PC-9 (cell line): Measurements from ENCODE around the gene INAFM2. TPM values are rescaled to one million over a fixed set of nuclear protein-coding genes. Genes with fewer than 3 reads are reported as not detected.

Source experiments
- BruUV-seq: library from RNA; stranded (reverse); fragments of 400-500 nt; replicated peaks from 2 replicates; lab custom pipeline; 2021; lab: Mats Ljungman, UMichigan
- CTCF ChIA-PET: fragments of 300-600 bp; sonication (Branson Sonifier 250); formaldehyde crosslinking; loops from one replicate; lab custom pipeline; 2022; ENCODE audit warnings: antibody characterized with exemption; lab: Charles Lee
- POLR2A ChIA-PET: fragments of 300-600 bp; sonication (Branson Sonifier 250); formaldehyde crosslinking; loops from one replicate; lab custom pipeline; 2022; ENCODE audit warnings: antibody characterized with exemption; ENCODE audit not compliant: unreplicated experiment; lab: Charles Lee
- DNase-seq, 2 experiments: peaks; one replicate each; pipeline versions ENCODE4 v3.0.0 to v3.0.0-alpha.2; 2015 to 2022; ENCODE audit warnings: mixed read lengths in 1 of 2
- H2AFZ ChIP-seq: fragments of 200-600 bp; sonication (generic); 2 replicates; pipeline ENCODE4 v1.8.1; 2017; ENCODE audit warnings: antibody characterized with exemption
- H3F3A ChIP-seq: fragments of 200-600 bp; sonication (generic); 2 replicates; pipeline ENCODE4 v1.8.1; 2017; ENCODE audit warnings: antibody characterized with exemption, mild to moderate bottlenecking, low read depth; ENCODE audit not compliant: insufficient read depth
- H3K27ac ChIP-seq: fragments of 200-600 bp; sonication (generic); 2 replicates; pipeline ENCODE4 v1.6.1; 2016; ENCODE audit warnings: mixed run types
- H3K27me3 ChIP-seq: fragments of 200-600 bp; sonication (generic); 2 replicates; pipeline ENCODE4 v1.6.1; 2016; ENCODE audit warnings: low read depth, mixed run types; ENCODE audit not compliant: insufficient read depth
- H3K36me3 ChIP-seq: fragments of 200-600 bp; sonication (generic); 2 replicates; pipeline ENCODE4 v1.6.1; 2016; ENCODE audit warnings: low read depth, mixed run types
- H3K4me1 ChIP-seq: fragments of 200-600 bp; sonication (generic); replicated peaks from 2 replicates; pipeline ENCODE4 v1.6.1; 2016; ENCODE audit warnings: mixed run types; ENCODE audit not compliant: insufficient read depth
- H3K4me2 ChIP-seq: fragments of 200-600 bp; sonication (generic); 2 replicates; pipeline ENCODE4 v1.6.1; 2017; ENCODE audit warnings: mixed run types
- H3K4me3 ChIP-seq: fragments of 200-600 bp; sonication (generic); 2 replicates; pipeline ENCODE4 v1.6.1; 2016; ENCODE audit warnings: mixed run types
- H3K79me2 ChIP-seq: fragments of 200-600 bp; sonication (generic); 2 replicates; pipeline ENCODE4 v1.6.1; 2017; ENCODE audit warnings: low read depth, mixed run types
- H3K9me2 ChIP-seq: fragments of 200-600 bp; sonication (generic); 2 replicates; pipeline ENCODE4 v1.8.1; 2017; ENCODE audit warnings: mild to moderate bottlenecking; ENCODE audit not compliant: insufficient read depth
- H3K9me3 ChIP-seq: fragments of 200-600 bp; sonication (generic); 2 replicates; pipeline ENCODE4 v1.8.1; 2016; ENCODE audit warnings: low read depth; ENCODE audit not compliant: insufficient read depth
- H4K20me1 ChIP-seq: fragments of 200-600 bp; sonication (generic); 2 replicates; pipeline ENCODE4 v1.8.1; 2017; ENCODE audit not compliant: insufficient read depth
- EZH2 ChIP-seq: fragments of 200-600 bp; sonication (generic); IDR thresholded peaks from 2 replicates; pipeline ENCODE4 v1.8.0; 2017; ENCODE audit warnings: antibody characterized with exemption, low read depth
- intact Hi-C: fragments of 100-400 bp; cut with micrococcal nuclease; formaldehyde crosslinking; loops from one replicate; pipeline ENCODE4 v1.10.0; 2022; ENCODE audit not compliant: unreplicated experiment
- total RNA-seq: library from RNA; stranded (reverse); gene quantifications from 2 replicates; pipeline ENCODE4 v1.2.3, GENCODE V29; 2021
- TF ChIP-seq, protein P1 (sequence below): fragments of 200-600 bp; sonication (generic); conservative IDR thresholded peaks from 2 replicates; pipeline ENCODE4 v1.6.1; 2017; ENCODE audit warnings: mixed run types, antibody characterized with exemption, mild to moderate bottlenecking, moderate library complexity

The INAFM2 gene
- total RNA-seq, 1 experiment from 2014 or later: 2.4 TPM

DNA sequence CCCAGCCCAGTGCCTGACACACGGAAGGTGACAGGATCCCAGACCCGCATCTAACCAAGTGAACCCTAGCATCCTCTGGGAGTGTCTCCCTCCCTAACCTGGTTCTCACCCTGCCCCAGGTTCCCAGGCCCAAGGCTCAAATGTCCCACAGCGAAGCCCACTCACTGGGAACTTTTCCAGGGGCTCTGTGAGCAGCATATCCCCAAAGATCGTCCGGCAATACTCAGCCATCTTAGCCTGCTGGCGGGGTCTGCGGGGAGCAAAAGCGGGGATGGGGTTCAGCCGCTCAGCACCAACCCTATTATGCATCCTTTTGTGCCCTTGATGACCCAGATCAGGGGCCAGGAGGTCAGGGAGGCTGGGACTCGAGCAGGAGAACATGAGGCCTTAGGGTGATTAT lies 26.1 kb upstream of the INAFM2 start:
- Histone ChIP-seq H3F3A (no peaks in the 10 kb centered on the region), H4K20me1 (no peaks in the 10 kb centered on the region), H3K27me3 (no peaks in the 10 kb centered on the region), H3K9me3 (no peaks in the 10 kb centered on the region), H3K27ac (no peak overlapping the region), H3K9me2 (no peaks in the 10 kb centered on the region), H3K4me2 (no peak overlapping the region), H3K79me2 (no peaks in the 10 kb centered on the region), H2AFZ (no peak overlapping the region), H3K4me1 (no peaks in the 10 kb centered on the region), H3K36me3 (no peaks in the 10 kb centered on the region), H3K4me3 (no peak overlapping the region)
- intact Hi-C loops: no loop called here
- BruUV-seq: no TSS peak
- CTCF ChIA-PET: no interaction called here
- DNase-seq: no peak
- POLR2A ChIA-PET: no interaction called here
- no peak for TF ChIP-seq EZH2
- TF ChIP-seq, protein P1, sequence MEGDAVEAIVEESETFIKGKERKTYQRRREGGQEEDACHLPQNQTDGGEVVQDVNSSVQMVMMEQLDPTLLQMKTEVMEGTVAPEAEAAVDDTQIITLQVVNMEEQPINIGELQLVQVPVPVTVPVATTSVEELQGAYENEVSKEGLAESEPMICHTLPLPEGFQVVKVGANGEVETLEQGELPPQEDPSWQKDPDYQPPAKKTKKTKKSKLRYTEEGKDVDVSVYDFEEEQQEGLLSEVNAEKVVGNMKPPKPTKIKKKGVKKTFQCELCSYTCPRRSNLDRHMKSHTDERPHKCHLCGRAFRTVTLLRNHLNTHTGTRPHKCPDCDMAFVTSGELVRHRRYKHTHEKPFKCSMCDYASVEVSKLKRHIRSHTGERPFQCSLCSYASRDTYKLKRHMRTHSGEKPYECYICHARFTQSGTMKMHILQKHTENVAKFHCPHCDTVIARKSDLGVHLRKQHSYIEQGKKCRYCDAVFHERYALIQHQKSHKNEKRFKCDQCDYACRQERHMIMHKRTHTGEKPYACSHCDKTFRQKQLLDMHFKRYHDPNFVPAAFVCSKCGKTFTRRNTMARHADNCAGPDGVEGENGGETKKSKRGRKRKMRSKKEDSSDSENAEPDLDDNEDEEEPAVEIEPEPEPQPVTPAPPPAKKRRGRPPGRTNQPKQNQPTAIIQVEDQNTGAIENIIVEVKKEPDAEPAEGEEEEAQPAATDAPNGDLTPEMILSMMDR: no peak

DNA sequence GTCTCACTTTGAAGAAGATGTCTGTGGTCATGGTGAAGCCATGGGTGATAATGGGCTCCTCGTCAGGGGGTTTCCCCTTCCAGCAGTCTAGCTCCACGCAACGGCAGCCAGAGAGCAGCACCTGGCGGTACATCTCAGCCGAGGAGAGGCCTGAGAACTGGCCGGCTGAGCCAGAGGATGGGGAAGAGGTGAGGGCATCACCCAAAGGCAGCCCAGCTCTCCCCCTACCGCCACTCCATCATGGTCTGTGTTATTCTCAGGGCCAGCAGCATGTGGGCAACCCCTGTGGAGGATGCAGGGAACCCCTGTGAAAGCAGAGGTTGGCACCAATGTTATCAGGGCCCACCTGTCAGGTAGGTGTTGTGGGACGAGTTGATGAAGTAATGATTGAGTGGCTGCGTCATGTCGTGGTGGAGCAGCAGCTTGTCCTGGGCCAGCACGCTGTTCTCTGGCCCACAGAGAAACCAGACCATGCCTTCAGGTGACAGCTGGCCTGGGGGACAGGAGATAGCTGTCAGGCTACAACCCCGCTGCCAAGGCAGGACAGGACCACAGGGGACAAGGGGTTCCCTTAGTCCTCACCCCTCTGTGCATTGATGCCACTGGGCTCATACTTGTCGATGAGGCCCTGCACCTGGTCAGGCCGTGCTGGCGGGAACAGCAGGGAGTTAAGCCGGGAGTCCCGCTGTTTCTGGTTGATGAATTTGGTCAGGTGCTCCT lies 25.1 kb upstream of the INAFM2 start:
- H3F3A ChIP-seq: no peaks in the 10 kb centered on the region
- intact Hi-C loops: no loop called here
- no peaks in the 10 kb centered on the region for H3K9me3 ChIP-seq
- CTCF ChIA-PET: no interaction called here
- BruUV-seq: no TSS peak
- no peaks in the 10 kb centered on the region for H3K36me3 ChIP-seq
- no peak for DNase-seq
- H2AFZ ChIP-seq: no peak overlapping the region
- H4K20me1 ChIP-seq: no peaks in the 10 kb centered on the region
- no peak for TF ChIP-seq EZH2
- TF ChIP-seq, protein P1: no peak
- H3K4me2 ChIP-seq: no peak overlapping the region
- no peaks in the 10 kb centered on the region for H3K9me2 ChIP-seq
- POLR2A ChIA-PET: no interaction called here
- no peaks in the 10 kb centered on the region for H3K27me3 ChIP-seq
- no peak overlapping the region for H3K4me3 ChIP-seq
- no peaks in the 10 kb centered on the region for H3K4me1 ChIP-seq
- H3K27ac ChIP-seq: no peak overlapping the region
- no peaks in the 10 kb centered on the region for H3K79me2 ChIP-seq

DNA sequence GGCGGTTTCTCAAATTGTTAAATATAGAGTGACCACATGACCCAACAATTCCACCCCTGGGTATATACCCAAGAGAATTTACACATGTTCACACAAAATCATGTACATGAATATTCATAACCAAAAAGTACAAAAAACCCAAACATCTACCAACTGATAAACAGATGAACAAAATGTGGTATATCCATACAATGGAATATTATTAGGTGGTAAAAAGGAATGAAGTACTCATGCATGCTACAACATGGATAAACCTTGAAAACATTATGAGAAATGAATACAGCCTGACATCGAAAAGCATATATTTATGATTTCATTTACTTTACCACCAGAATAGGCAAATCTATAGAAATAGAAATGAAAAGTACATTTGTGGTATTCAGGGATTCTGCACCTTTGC lies 23.1 kb upstream of the INAFM2 start:
- no peaks in the 10 kb centered on the region for H4K20me1 ChIP-seq
- no peak for DNase-seq
- H3K4me3 ChIP-seq: no peak overlapping the region
- H3F3A ChIP-seq: no peaks in the 10 kb centered on the region
- H3K9me2 ChIP-seq: no peaks in the 10 kb centered on the region
- no peaks in the 10 kb centered on the region for H3K4me1 ChIP-seq
- no TSS peak for BruUV-seq
- ChIA-PET POLR2A (no interaction called here), CTCF (no interaction called here)
- no peak overlapping the region for H3K4me2 ChIP-seq
- no peak for TF ChIP-seq EZH2
- TF ChIP-seq, protein P1: no peak
- H3K27ac ChIP-seq: no peak overlapping the region
- H3K79me2 ChIP-seq: no peaks in the 10 kb centered on the region
- no peaks in the 10 kb centered on the region for H3K9me3 ChIP-seq
- H2AFZ ChIP-seq: no peak overlapping the region
- no peaks in the 10 kb centered on the region for H3K36me3 ChIP-seq
- no peaks in the 10 kb centered on the region for H3K27me3 ChIP-seq
- intact Hi-C loops: no loop called here
